A549 (cell line): Measurements from ENCODE around the gene GHRHR. TPM values are rescaled to one million over a fixed set of nuclear protein-coding genes. Genes with fewer than 3 reads are reported as not detected.

ENCODE experiments used
- ATAC-seq, 2 experiments: fragments of 200-7000 bp in 1 of 2; fragments of >200 bp in 1 of 2; cut with Nextera tagmentation in 1 of 2; cut with Tn5 transposase in 1 of 2; 3 replicates each; pipeline versions ENCODE4 v1.8.0 to v1.9.1; 2018 to 2020; ENCODE audit warnings: mild to moderate bottlenecking in 1 of 2, moderate library complexity in 1 of 2
- CTCF ChIA-PET: fragments of 300-600 bp; sonication (Branson Sonifier 250); formaldehyde crosslinking; extraction: SDS; loops from one replicate; lab custom pipeline; 2021; ENCODE audit warnings: antibody characterized with exemption, inconsistent platforms; lab: Yijun Ruan, JAX
- POLR2A ChIA-PET: fragments of 350-600 bp; formaldehyde crosslinking; extraction: SDS; loops from one replicate; lab custom pipeline; 2021; ENCODE audit warnings: antibody characterized with exemption, inconsistent platforms; lab: Yijun Ruan, JAX
- DNase-seq, 2 experiments: peaks; one replicate each; pipeline versions ENCODE4 v3.0.0 to v3.0.0-alpha.2; 2011 to 2016; ENCODE audit warnings: low read depth in 1 of 2, low spot score in 1 of 2
- FAIRE-seq: peaks from 2 replicates; lab custom pipeline; 2011; peaks lifted over from hg19 to GRCh38; lab: Jason Lieb, UNC
- H3K27ac ChIP-seq, 2 experiments: fragments of >200 bp; sonication (Bioruptor Twin); formaldehyde crosslinking; 3 replicates each; pipeline ENCODE4 v1.5.1; 2016 to 2017
- H3K4me1 ChIP-seq: fragments of >200 bp; sonication (Bioruptor Twin); formaldehyde crosslinking; 3 replicates; pipeline ENCODE4 v1.6.1; 2016
- H3K4me2 ChIP-seq: fragments of >200 bp; sonication (Bioruptor Twin); formaldehyde crosslinking; 3 replicates; pipeline ENCODE4 v1.6.1; 2016
- H3K4me3 ChIP-seq: fragments of >200 bp; sonication (Bioruptor Twin); formaldehyde crosslinking; 3 replicates; pipeline ENCODE4 v1.5.1; 2016
- H3K9me3 ChIP-seq: fragments of >200 bp; sonication (Bioruptor Twin); formaldehyde crosslinking; 3 replicates; pipeline ENCODE4 v1.6.1; 2016
- BCL3 ChIP-seq: fragments of >200 bp; sonication (Bioruptor Twin); formaldehyde crosslinking; IDR thresholded peaks from 3 replicates; pipeline ENCODE4 v1.6.1; 2016
- CTCF ChIP-seq: fragments of >200 bp; sonication (Bioruptor Twin); formaldehyde crosslinking; IDR thresholded peaks from 3 replicates; pipeline ENCODE4 v1.5.1; 2016
- FOXS1 ChIP-seq: fragments of 250-450 bp; sonication (Bioruptor Pico); IDR thresholded peaks from 2 replicates; pipeline ENCODE4 v1.5.0; 2020; ENCODE audit warnings: mild to moderate bottlenecking, moderate library complexity
- HOXA7 ChIP-seq: fragments of 250-450 bp; sonication (Bioruptor Pico); IDR thresholded peaks from 2 replicates; pipeline ENCODE4 v1.5.0; 2020; ENCODE audit warnings: mild to moderate bottlenecking, moderate library complexity
- KDM1A ChIP-seq: fragments of 200-600 bp; sonication (generic); IDR thresholded peaks from 2 replicates; pipeline ENCODE4 v1.6.1; 2016; ENCODE audit warnings: low read depth, mild to moderate bottlenecking
- MAZ ChIP-seq: fragments of 150-350 bp; IDR thresholded peaks from 2 replicates; pipeline ENCODE4 v1.6.1; 2014; ENCODE audit warnings: antibody characterized with exemption, low read depth, low read length, borderline replicate concordance
- PBX3 ChIP-seq: IDR thresholded peaks from 2 replicates; pipeline ENCODE4 v1.6.1; 2012
- PHF8 ChIP-seq: fragments of 200-600 bp; sonication (generic); IDR thresholded peaks from 2 replicates; pipeline ENCODE4 v1.6.1; 2016; ENCODE audit warnings: low read depth, mild to moderate bottlenecking, antibody characterized with exemption, moderate library complexity, borderline replicate concordance
- RAD21 ChIP-seq, 2 experiments: fragments of >200 bp in 1 of 2; sonication (Bioruptor Twin) in 1 of 2; formaldehyde crosslinking in 1 of 2; IDR thresholded peaks in 1 of 2; conservative IDR thresholded peaks in 1 of 2; 2 replicates in 1 of 2; 3 replicates in 1 of 2; pipeline ENCODE4 v1.6.1; 2012 to 2018; ENCODE audit warnings: inconsistent platforms in 1 of 2
- RARB ChIP-seq: fragments of 250-450 bp; sonication (Bioruptor Pico); IDR thresholded peaks from 2 replicates; pipeline ENCODE4 v1.8.0; 2021; ENCODE audit warnings: mild to moderate bottlenecking, moderate library complexity
- REST ChIP-seq: fragments of 200-600 bp; sonication (generic); IDR thresholded peaks from 2 replicates; pipeline ENCODE4 v1.6.1; 2016; ENCODE audit warnings: antibody characterized with exemption, mild to moderate bottlenecking, moderate library complexity
- SMC3 ChIP-seq: fragments of >200 bp; sonication (Bioruptor Twin); formaldehyde crosslinking; IDR thresholded peaks from 3 replicates; pipeline ENCODE4 v1.6.1; 2018; ENCODE audit warnings: inconsistent platforms
- SREBF2 ChIP-seq: fragments of 450-650 bp; IDR thresholded peaks from 2 replicates; pipeline ENCODE4 v1.6.1; 2014; ENCODE audit warnings: mild to moderate bottlenecking, moderate library complexity
- USF2 ChIP-seq: fragments of 450-650 bp; IDR thresholded peaks from 2 replicates; pipeline ENCODE4 v1.6.1; 2014; ENCODE audit warnings: antibody characterized with exemption
- WGBS: methylation state at CpG from one replicate; pipeline ENCODE4 v1.1.6; 2017; ENCODE audit errors: missing lambda C conversion rate; 5-methylcytosine and 5-hydroxymethylcytosine counted together
- polyA plus RNA-seq, 4 experiments: library from polyadenylated mRNA; depleted of rRNA in 3 of 4; stranded (reverse); fragments of >200 nt; fragmentation: RNase III in 1 of 4; extraction: RNeasy Plus Mini Kit Qiagen cat#74134 plus additional on column Dnase treatment in 1 of 4; gene quantifications; 2 replicates in 3 of 4; 3 replicates in 1 of 4; pipeline ENCODE4 v1.2.3, GENCODE V29; 2011 to 2017

The GHRHR gene
- polyA plus RNA-seq, 2 of the 4 experiments (the other 2 are of a cell fraction) = not detected

- peak; percentile 57 to 72 for DNase-seq
- POLR2A ChIA-PET = no interaction called here
- Histone ChIP-seq H3K27ac (peak overlapping the region in 1 of 2 experiments; percentile 39; a peak in 1 of 6 replicates), H3K9me3 (no peaks in the 10 kb centered on the region), H3K4me2 (no peak overlapping the region), H3K4me1 (0 out of 3 replicates have a peak, but pooled peaks cover 5% of the 10 kb centered on the region), H3K4me3 (no peak overlapping the region)
- 5% methylated on average over 6 of the region's 7 CpGs for WGBS
- ATAC-seq = peak; percentile 67 to 89; a peak in 4 of 6 replicates
- CTCF ChIA-PET = interaction anchor here (0.6 to 5.2 kb wide), 17 partner anchors 8 to 938 kb away, joined by 3 to 46 read pairs (median 4); partner anchors contain the start of gene GHRHR
- TF ChIP-seq RARB (CRISPR knock-in tag) (no peak), FOXS1 (no peak), USF2 (no peak), RAD21 (conservative IDR thresholded peaks at IDR 0.05 in 1 of 2, IDR thresholded peaks at IDR 0.05 in 1 of 2) (peak; percentile 39 to 64; a peak in 4 of 5 replicates), CTCF (peak; percentile 43), SMC3 (peak; percentile 21; the same call in 1 of the 3 replicates), PBX3 (no peak), MAZ (no peak)
- FAIRE-seq = no peak
Measured at GRCh38 chr7:30974605-30975255, 11.0 kb downstream of the GHRHR start.

- FAIRE-seq (no peak), DNase-seq (no peak)
- 54% methylated on average over 5 of the region's 5 CpGs for WGBS
- ChIA-PET POLR2A (no interaction called here), CTCF (interaction anchor here (0.9 to 5.2 kb wide), 8 partner anchors 8 to 173 kb away, joined by 3 to 46 read pairs (median 4); no protein-coding TSS in a partner anchor)
- H3K9me3 ChIP-seq = no peaks in the 10 kb centered on the region
- no peak overlapping the region for H3K27ac ChIP-seq
- TF ChIP-seq REST (no peak), RAD21 (conservative IDR thresholded peaks at IDR 0.05 in 1 of 2, IDR thresholded peaks at IDR 0.05 in 1 of 2) (no peak), RARB (CRISPR knock-in tag) (no peak), HOXA7 (CRISPR knock-in tag) (no peak)
- TF ChIP-seq, all 56 proteins: peak for 0
- Histone ChIP-seq H3K4me3 (no peak overlapping the region), H3K4me1 (0 out of 3 replicates have a peak, but pooled peaks cover 5% of the 10 kb centered on the region), H3K4me2 (no peak overlapping the region)
- no peak for ATAC-seq
Measured at GRCh38 chr7:30975256-30975899, 11.6 kb downstream of the GHRHR start.

- CTCF ChIA-PET = interaction anchor here (1.2 to 4.3 kb wide), 5 partner anchors 8 to 177 kb away, joined by 3 to 28 read pairs (median 3); no protein-coding TSS in a partner anchor
- 52% methylated on average over 5 of the region's 5 CpGs for WGBS
- FAIRE-seq = no peak
Measured at GRCh38 chr7:30976381-30976780, 12.6 kb downstream of the GHRHR start.

More at GRCh38 chr7:30976381-30976780, 12.6 kb downstream of the GHRHR start:
- no peak overlapping the region for H3K27ac ChIP-seq
- H3K9me3 ChIP-seq = no peaks in the 10 kb centered on the region
- 0 out of 3 replicates have a peak, but pooled peaks cover 5% of the 10 kb centered on the region for H3K4me1 ChIP-seq
- H3K4me2 ChIP-seq = no peak overlapping the region
- POLR2A ChIA-PET = no interaction called here
- ATAC-seq (no peak), DNase-seq (no peak)
- TF ChIP-seq SREBF2 (no peak), KDM1A (no peak), PHF8 (no peak), BCL3 (no peak)
- no peak overlapping the region for H3K4me3 ChIP-seq
